ENCODE results near the gene SAA4. TPM values are rescaled to one million over a fixed set of nuclear protein-coding genes. Genes with fewer than 3 reads are reported as not detected.

Gene SAA4, protein sequence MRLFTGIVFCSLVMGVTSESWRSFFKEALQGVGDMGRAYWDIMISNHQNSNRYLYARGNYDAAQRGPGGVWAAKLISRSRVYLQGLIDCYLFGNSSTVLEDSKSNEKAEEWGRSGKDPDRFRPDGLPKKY
- not detected in 2 replicates for total RNA-seq (2011; cell fraction: chromatin; rRNA removed; ENCODE audit: low replicate concordance)
- total RNA-seq (2011; cell fraction: nucleolus; rRNA removed): not detected in 2 replicates
- not detected in 2 replicates for total RNA-seq (2011; cell fraction: nucleoplasm; rRNA removed)
- total RNA-seq (2014; rRNA removed) (not detected in 2 replicates), total RNA-seq (2014; rRNA removed; fragmentation: Illumina TruSeq; extraction: Trizol) (not detected in 2 replicates), total RNA-seq (2015; rRNA removed; fragmentation: Illumina TruSeq; extraction: Trizol) (not detected in 2 replicates), total RNA-seq (2021) (not detected in 2 replicates), polyA plus RNA-seq (2011; rRNA removed) (not detected in 2 replicates), polyA plus RNA-seq (2014; fragmentation: Illumina TruSeq; extraction: Trizol) (not detected in 2 replicates), polyA plus RNA-seq (2014; fragmentation: Nextera tagmentation; extraction: Ambion mirVana) (not detected), polyA plus RNA-seq (2014; rRNA removed) (not detected in 2 replicates), polyA minus RNA-seq (2011; rRNA and poly(A)+ RNA removed) (not detected in 2 replicates), Bru-seq, nascent RNA (not detected), BruChase-seq, experiment 1, labeled RNA remaining after a 2-hour chase (not detected), BruChase-seq, experiment 2, labeled RNA remaining after a 6-hour chase (not detected)
- polyA plus RNA-seq (2011; cell fraction: cytosol; rRNA removed): not detected in 2 replicates
- polyA plus RNA-seq (2011; cell fraction: nucleus; rRNA removed): not detected in 2 replicates
- not detected in 2 replicates for polyA plus RNA-seq (2012)
- polyA minus RNA-seq (2011; cell fraction: cytosol; rRNA and poly(A)+ RNA removed): not detected in 2 replicates
- polyA minus RNA-seq (2011; cell fraction: nucleus; rRNA and poly(A)+ RNA removed): not detected in 2 replicates
- long read RNA-seq, experiment 1: 0 reads
- long read RNA-seq, experiment 2: 0 reads
- long read RNA-seq, experiment 3: 0 reads

- H3K9me3 ChIP-seq (replicated peaks; ENCODE audit: control insufficient read depth, insufficient read depth, low read depth, low read length): no peaks in the 10 kb centered on the region
- CTCF ChIA-PET (ENCODE audit: low intra/inter-chr PET ratio): interaction anchor here (0.6 kb wide), 1 partner anchor 132 kb away, joined by 5 read pairs; no protein-coding TSS in a partner anchor
- H3K36me3 ChIP-seq (ENCODE audit: control insufficient read depth, insufficient read depth, low read length): no peaks in the 10 kb centered on the region
- no peak within 1 kb of the TSS for H3K27ac ChIP-seq (ENCODE audit: extremely low read depth, low read depth, low read length)
- no peak within 1 kb of the TSS for H3K4me3 ChIP-seq
- ATAC-seq (no peak), FAIRE-seq (no peak), DNase-seq (ENCODE audit: extremely low read depth in 1 of 4, low spot score in 3 of 4) (no peak)
- in situ Hi-C loops (cut with MboI): no loop called here
- no peaks in the 10 kb centered on the region for H3K9me1 ChIP-seq (ENCODE audit: control insufficient read depth, insufficient read depth, low read length)
- no peaks in the 10 kb centered on the region for H3K79me2 ChIP-seq (ENCODE audit: control insufficient read depth, insufficient read depth, low read length)
- H3K27me3 ChIP-seq (ENCODE audit: control insufficient read depth in 2 of 2, insufficient read depth in 2 of 2, low read length in 2 of 2): peaks cover 10 to 16% of the 10 kb centered on the region in 2 experiments; a peak in 4 of 5 replicates
- H2AFZ ChIP-seq (ENCODE audit: low read depth, low read length): no peak within 1 kb of the TSS
- intact Hi-C loops (cut with micrococcal nuclease): loop anchor here (10.0 kb wide), 1 partner anchor 288 kb away; the partner anchor contains the start of gene TSG101
- 0% methylated on average over 2 of the region's 2 CpGs for WGBS (ENCODE audit: insufficient coverage, low coverage, missing lambda C conversion rate)
- H4K20me1 ChIP-seq (replicated peaks; ENCODE audit: control insufficient read depth, insufficient read depth, low read length): no peaks in the 10 kb centered on the region; the same call in 1 of the 2 replicates
- no peak within 1 kb of the TSS for H3K9ac ChIP-seq (ENCODE audit: insufficient read depth in 1 of 2, low read depth in 2 of 2, low read length in 2 of 2)
- H3K4me2 ChIP-seq (ENCODE audit: insufficient read depth, low read length): no peak within 1 kb of the TSS
- H3K4me1 ChIP-seq (replicated peaks in 1 of 2; ENCODE audit: control insufficient read depth in 2 of 2, insufficient read depth in 2 of 2, low read length in 2 of 2): no peaks in the 10 kb centered on the region
- TF ChIP-seq HDAC6 (IDR thresholded peaks at IDR 0.05; ENCODE audit: low read depth, low read length): no peak
- TF ChIP-seq, protein P1, sequence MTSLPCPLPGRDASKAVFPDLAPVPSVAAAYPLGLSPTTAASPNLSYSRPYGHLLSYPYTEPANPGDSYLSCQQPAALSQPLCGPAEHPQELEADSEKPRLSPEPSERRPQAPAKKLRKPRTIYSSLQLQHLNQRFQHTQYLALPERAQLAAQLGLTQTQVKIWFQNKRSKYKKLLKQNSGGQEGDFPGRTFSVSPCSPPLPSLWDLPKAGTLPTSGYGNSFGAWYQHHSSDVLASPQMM (CRISPR knock-in tag; IDR thresholded peaks at IDR 0.05): no peak
- no peak for TF ChIP-seq MTA1 (IDR thresholded peaks at IDR 0.05; ENCODE audit: borderline replicate concordance)
- TF ChIP-seq, protein P2, sequence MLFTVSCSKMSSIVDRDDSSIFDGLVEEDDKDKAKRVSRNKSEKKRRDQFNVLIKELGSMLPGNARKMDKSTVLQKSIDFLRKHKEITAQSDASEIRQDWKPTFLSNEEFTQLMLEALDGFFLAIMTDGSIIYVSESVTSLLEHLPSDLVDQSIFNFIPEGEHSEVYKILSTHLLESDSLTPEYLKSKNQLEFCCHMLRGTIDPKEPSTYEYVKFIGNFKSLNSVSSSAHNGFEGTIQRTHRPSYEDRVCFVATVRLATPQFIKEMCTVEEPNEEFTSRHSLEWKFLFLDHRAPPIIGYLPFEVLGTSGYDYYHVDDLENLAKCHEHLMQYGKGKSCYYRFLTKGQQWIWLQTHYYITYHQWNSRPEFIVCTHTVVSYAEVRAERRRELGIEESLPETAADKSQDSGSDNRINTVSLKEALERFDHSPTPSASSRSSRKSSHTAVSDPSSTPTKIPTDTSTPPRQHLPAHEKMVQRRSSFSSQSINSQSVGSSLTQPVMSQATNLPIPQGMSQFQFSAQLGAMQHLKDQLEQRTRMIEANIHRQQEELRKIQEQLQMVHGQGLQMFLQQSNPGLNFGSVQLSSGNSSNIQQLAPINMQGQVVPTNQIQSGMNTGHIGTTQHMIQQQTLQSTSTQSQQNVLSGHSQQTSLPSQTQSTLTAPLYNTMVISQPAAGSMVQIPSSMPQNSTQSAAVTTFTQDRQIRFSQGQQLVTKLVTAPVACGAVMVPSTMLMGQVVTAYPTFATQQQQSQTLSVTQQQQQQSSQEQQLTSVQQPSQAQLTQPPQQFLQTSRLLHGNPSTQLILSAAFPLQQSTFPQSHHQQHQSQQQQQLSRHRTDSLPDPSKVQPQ (CRISPR knock-in tag; IDR thresholded peaks at IDR 0.05; ENCODE audit: borderline replicate concordance): no peak
- TF ChIP-seq, protein P3, sequence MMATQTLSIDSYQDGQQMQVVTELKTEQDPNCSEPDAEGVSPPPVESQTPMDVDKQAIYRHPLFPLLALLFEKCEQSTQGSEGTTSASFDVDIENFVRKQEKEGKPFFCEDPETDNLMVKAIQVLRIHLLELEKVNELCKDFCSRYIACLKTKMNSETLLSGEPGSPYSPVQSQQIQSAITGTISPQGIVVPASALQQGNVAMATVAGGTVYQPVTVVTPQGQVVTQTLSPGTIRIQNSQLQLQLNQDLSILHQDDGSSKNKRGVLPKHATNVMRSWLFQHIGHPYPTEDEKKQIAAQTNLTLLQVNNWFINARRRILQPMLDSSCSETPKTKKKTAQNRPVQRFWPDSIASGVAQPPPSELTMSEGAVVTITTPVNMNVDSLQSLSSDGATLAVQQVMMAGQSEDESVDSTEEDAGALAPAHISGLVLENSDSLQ (IDR thresholded peaks at IDR 0.05): no peak
- BruUV-seq (replicated peaks): no TSS peak
- POLR2A ChIA-PET: no interaction called here
Measured at GRCh38 chr11:18236664-18237356, at the start of gene SAA4. TSS of gene SAA4 (minus strand) at chr11:18236802. CDS start at chr11:18235926, 876 bp downstream.

All from K562 (cell line).